ENCODE measurements around the gene RBM39.
A peak's percentile ranks its signal among the peaks of the same experiment; 100 is the strongest.
"Not testable (repeated sequence)": the region's sequence is repeated elsewhere in the genome, so short reads cannot be mapped to it uniquely, and the experiment has no call there.

RBM39 gene

DNA sequence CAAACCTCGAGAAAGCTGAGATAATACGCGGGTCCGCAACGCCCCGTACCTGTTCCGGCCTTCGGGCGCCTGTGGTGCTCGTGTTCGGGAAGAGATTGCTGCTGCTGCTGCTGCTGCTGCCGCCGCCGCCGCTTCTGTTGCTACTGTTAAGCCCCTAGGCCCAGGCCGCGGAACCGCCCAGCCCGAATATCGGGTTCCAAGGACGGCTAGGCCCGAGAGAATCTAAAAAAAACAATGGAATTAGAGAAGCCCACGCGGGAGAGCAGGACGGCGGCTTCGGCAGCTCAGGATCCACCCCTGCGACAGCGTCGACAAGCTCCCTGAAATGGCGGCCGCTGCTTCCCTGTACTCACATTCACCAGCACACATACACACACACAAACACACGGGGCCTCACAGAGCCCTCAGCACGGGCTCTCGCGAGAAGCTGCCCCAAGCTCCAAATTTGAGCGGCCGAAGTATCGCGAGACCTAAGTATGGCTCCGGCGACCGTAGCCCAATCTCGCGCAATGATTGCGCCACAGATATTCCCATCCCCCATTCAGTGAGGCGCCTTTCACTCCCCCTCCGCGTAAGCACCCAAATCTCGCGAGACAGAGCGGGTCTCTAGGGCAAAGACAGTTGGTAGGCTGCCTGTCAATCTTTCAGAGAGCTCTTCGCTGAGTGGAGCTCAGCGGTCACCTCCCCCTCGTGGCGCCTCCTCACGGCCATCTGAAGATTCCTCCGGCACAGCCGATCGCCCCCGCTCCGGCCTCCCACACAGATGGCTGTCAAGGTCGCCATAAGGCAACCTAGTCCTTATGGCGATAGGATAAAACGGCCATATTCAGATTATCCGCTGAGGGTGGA is at the start of gene RBM39:
Gene RBM39 (minus strand): TSS at position 369 of the 849 bp plus-strand sequence. CDS start 1,386 bp downstream, outside the sequence.
- peak; percentile 100 for DNase-seq (ENCODE audit: low read depth)

DNA sequence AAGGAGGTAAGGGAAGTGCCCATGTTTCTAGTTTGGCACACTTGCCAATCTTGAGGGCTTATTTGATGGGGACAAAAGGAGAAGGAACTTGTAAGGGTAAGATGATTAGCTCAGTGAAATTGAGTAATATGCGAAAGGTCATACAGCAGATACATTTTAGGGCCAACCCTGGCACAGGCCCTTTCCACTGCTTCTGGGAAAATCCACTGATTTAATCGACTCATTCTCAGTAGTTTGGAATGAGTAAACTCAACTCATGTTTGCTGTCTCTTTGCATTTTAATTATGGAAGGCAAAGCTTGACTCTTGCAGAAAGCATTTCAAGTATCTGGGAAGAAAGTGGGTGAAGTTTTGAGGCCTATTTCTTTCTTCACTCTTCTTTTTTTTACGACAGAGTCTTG is 49.8 kb upstream of the RBM39 start:
- DNase-seq (ENCODE audit: low read depth) = peak; percentile 98

DNA sequence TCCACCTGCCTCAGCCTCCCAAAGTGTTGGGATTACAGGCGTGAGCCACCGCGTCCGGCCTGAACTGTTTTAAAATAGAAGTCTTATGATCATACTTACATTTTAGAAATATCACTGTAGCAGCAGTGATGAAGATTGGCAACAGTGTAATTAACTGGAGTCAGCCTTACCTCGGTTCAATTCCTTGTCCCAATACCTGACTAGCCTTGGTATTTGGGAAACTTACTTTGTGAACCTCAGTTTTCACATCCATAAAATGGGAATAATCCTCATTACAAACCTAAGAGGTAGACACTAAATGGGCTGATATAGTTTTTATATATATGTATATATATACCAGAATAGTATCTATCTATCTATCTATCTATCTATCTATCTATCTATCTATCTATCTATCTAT is 49.0 kb upstream of the RBM39 start:
- DNase-seq (ENCODE audit: low read depth) = no peak

DNA sequence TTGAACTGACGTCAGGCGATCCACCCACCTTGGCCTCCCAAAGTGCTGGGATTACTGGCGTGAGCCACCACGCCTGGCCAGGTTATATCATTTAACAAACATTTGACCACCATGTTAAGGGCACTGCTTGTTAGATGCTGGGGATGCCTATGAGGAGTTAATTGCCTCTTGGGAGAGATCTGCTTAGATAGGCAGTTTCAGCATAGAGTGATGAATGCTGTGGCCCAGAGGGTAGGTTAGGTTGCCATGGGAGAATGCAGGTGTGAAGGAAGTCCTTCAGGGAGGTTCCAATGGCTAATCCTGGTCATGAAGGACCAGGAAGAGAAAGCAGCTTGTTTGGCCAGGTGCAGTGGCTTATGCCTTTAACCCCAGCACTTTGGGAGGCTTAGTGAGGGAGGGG is 46.7 kb upstream of the RBM39 start:
- no peak for DNase-seq (ENCODE audit: low read depth)

DNA sequence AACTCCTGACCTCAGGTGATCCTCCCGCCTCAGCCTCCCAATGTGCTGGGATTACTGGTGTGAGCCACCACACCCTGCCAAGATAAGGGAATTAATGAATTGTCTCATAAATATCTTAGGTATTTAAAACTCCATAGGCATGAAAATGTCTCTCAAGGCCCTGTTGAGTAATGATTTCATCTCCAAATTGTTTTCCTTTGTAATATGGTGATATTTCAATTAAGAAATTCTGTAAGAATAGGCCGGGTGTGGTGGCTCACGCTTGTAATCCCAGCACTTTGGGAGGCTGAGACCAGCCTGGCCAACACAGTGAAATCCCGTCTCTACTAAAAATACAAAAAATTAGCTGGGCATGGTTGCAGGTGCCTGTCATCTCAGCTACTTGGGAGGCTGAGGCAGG is 43.5 kb upstream of the RBM39 start:
- DNase-seq (ENCODE audit: low read depth) = peak; percentile 18

DNA sequence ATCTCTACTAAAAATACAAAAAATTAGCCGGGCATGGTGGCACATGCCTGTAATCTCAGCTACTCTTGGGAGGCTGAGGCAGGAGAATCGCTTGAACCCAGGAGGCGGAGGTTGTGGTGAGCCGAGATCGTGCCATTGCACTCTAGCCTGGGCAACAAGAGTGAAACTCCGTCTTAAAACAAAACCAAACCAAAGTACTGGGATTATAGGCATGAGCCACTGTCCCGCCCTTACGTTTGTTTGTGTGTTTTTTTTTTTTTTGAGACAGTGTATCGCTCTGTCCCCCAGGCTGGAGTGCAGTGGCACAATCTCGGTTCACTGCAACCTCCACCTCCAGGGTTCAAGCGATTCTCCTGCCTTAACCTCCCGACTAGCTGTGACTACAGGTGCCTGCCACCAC is 41.8 kb upstream of the RBM39 start:
- DNase-seq (ENCODE audit: low read depth) = not testable (repeated sequence)

DNA sequence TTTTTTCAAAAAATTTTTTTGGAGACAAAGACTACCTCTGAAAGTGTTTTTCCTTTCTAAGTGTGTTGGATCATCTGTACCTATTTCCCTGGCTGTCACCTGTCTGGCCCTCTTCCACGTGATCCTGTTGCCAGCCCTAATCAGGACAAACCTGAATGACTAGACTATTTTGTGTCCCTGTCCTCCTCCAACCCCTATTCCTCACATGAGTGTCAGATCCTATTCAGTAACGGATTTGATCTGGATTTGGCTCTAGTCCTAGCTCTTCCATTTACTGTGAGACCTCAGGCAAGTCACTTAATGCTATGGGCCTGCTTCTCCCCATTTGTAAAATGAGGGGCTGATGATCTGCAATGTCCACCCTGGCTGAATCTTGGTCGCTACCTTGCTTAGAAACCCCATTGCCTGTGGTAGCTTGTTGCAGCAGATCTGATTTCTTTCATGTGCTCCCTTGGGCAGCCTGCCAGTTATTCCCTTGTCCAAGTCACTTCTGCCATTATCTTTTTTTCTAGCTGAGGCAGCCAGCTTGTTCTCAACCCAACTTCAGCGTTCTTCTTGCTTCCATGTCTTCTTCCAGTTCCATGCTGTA is 34.5 kb upstream of the RBM39 start:
- DNase-seq (ENCODE audit: low read depth) = peak; percentile 54

DNA sequence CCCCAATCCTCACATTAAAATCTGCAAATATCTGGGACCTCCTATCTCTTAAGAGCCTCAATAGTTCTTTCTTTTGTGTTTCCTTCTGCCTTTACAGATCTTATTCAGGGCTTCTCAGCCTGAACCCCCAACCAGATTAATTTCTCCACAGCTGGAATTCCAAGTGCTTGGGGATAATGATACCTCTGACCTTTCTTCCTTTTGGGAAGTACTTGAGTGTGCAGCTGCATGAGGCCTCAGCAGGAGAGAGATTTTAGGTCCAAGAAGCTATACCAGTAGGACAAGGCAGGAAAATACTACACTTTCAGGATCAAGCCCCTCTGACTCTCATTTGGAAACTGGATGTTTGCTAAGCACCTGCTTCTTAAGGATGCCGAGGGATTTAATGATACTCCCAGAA is 32.3 kb upstream of the RBM39 start:
- DNase-seq (ENCODE audit: low read depth) = no peak

DNA sequence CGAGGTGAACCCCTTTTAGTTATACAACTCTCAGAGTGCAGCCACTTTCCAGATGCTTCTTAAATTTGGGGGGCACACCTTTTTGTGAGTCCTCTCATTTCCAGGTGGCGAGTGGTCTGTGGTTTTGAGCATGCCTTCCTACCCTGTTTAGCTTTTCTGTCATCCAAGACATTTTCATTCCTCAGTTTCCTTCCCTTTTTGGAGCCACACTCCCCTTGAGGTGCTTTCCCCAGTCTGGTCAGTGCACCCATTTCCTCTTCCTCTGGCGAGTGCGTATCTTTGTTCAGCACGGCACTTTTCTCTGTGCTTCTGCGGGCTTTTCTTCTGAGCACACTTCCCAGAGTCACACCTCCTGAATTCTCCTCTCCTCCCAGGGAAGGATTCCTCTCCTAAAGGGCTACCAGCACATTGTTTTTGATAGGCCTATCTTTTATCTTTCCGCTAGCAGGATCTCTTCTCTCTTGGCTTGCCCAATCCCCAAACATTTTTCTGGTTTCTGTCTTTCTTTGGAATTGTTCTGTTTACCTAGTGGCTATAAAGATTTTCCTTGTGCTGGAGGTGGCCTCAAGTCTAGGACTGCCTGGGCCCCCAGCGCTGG is 31.2 kb upstream of the RBM39 start:
- peak; percentile 52 for DNase-seq (ENCODE audit: low read depth)

DNA sequence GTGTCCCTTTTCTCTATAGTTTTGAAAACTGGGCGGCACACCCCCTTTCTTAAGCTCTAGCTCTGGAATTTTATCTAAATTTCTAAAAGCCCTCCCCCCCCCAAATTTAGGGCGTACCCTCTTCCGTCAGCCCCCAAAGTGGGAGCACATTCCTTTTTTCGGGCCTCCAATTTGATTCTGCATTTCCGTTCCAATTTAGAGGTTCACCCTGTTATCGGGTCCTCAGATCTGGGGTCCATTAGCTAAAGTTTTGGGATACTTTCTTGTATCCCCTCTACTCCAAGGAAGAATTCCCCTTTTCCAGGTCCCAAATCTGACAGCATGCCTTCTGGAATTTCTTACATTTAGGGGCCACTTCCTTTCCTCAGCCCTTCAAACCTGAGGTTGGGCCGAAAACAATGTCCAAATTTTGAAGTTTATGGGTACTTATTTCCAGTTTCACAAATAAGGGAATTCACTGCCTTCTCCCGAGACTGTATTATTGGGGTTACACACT is 30.6 kb upstream of the RBM39 start:
- DNase-seq (ENCODE audit: low read depth) = no peak

DNA sequence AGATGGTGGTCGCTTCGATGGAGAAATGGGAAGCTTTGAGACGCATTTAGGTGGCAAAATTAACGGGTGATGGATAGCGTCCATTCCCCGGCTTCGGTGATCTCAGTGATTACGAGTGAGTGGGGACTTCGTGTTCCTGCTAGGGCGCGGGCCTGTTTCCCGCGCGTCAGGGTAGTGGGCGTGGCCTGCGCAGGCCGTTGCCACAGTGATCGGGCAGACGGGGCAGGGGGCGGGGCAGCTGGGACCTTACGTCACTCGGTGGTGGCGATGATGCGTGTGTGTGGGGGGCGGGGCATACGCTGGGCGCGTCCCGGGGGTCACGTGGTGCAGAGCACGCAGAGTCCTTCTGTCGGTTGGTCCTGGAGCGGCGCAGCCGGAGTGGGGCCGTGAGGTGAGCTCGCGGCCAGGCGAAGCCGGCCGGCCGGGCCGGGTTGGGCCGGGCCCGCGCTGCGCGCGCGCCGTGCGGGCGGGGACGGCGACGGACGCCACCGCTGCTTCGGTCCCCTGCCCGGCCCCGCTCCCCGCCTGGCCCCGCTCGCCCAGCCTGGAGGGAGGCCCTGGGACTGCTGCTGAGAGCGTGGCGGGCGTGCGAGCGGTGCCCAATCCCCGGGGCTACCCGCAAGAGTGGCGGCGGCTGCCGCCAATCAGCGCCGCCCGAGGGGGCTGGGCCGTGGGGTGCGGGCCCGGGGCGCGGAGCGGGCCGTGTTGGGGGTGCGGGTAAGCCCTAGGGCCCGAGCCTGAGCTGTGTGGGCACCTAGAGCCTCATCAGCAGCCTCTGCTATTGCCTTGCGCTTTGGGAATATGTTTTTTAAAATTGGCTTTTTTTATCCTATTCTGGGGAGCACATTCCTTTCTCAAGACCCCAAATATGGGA is 29.9 kb upstream of the RBM39 start, which contains the start of gene PHF20:
Gene PHF20 (plus strand): TSS at position 327 of the 874 bp plus-strand sequence. CDS start 29,508 bp downstream, outside the sequence.
- DNase-seq (ENCODE audit: low read depth) = peak; percentile 96

DNA sequence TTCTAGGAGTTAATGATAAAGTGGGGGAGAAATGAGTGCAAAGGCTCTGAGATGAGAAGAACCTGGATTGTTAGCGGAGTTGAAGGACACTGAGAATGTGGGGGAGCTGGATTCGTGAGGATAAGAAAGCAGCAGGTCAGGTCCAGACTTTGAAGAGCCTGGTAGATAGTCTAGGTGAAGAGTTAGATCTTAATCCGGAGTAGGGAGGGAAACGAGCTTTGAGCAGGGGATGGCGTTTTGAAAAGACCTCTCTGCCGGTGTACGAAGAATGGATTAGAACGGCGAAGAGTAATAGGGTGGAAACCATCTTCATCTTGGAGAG is 29.3 kb upstream of the RBM39 start:
- DNase-seq (ENCODE audit: low read depth) = no peak

DNA sequence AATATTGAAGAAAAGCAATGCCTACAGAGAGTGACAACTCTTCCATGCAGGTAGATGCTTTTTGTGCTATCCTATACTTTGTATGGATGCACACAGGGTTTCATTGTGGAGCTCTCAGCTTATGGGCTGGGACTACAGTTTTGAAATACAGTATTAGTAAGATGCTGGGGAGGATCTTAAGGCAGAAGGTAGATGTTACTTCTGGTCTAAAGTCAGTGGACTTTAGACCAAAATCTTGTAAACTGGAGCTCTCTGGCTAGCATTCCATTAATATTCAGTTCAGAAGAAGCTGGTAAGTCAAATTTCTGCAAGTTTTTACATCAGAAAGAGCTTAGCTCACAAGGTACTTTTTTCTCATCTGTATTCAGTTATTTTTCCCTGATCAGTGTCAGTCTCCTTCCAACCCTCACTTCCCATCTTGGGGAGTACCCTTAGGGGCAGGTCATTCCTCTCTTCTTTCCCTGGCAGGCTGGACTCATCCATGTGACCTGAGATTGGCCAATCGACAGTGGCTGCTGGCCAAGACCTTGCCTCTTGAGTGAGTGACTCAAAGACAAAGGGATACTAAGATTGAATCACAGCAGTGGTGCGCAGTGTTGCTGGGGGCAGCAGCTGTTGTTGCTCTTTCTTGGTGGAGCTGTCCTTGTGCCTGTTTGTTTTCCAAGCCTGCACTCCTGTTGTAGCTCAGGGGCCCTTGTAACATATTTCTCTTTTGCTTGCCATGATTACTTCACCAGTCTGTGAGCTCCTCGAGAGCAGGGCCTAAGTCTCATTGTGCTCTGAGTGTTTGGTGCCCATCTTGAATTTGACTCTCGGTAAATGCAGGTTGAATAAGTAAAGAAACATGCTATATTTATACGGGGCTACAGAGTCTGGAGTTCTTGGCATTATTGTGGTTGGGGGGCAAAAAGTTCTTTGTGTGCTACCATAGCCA is 26.9 kb upstream of the RBM39 start:
- peak; percentile 97 for DNase-seq (ENCODE audit: low read depth)

DNA sequence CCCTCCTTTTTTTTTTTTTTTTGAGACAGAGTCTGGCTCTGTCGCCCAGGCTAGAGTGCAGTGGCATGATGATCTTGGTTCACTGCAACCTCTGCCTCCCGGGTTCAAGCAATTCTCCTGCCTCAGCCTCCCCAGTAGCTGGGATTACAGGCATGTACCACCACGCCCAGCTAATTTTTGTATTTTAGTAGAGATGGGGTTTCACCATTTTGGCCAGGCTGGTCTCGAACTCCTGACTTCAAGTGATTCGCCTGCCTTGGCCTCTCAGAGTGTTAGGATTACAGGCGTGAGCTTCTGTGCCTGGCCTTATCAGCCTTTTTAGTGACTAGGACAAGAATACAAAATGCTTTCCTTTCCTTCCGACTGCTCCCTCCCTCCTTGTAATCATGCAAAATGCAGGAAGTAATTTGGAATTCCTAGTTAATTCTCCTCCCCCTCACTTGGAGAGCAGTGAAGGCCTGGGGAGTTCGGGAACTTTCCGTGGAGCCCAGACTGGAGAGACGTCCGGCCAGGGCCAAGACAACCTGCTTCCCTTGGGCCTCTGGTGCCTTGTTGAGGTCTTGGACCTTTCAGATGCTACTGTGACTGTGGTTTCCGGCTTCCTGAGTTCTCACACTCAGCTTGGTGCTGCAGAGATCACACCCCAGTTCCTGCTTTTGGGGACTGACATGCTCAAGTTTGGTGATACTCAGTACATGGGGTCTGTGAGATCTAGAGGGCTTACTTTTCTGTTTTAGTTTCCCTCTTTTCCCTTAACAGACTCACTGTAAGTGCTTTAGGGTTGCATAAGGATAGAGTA is 25.8 kb upstream of the RBM39 start:
- peak; percentile 65 for DNase-seq (ENCODE audit: low read depth)

DNA sequence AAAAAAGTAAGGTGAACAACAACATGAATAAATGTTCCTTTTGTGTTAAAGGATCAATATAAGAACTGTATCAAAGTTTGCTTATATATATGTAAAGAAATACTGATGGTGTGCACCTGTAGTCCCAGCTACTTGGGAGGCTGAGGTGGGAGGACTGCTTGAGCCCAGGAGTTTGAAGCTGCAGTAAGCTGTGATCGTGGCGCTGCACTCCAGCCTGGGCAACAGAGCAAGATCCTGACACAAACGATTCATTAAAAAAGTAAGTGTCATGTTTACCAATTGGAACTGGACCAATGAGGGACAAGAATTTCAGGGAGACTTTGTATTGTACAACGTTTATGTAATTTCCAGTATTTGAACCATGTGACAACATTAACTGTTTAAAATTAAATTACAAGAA is 24.8 kb upstream of the RBM39 start:
- DNase-seq (ENCODE audit: low read depth) = no peak

DNA sequence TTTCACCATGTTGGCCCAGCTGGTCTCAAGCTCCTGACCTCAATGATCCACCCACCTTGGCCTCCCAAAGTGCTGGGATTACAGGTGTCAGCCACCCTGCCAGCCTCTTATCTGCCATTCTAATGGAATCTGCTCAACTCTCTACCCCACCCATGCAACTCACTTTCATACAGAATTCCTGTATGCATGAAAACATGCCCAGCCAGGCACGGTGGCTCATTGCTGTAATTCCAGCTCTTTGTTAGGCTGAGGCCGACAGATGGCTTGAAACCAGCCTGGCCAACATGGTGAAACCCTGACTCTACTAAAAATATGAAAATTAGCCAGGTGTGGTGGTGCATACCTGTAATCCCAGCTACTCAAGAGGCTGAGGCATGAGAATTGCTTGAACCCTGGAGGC is 22.9 kb upstream of the RBM39 start:
- not testable (repeated sequence) for DNase-seq (ENCODE audit: low read depth)

DNA sequence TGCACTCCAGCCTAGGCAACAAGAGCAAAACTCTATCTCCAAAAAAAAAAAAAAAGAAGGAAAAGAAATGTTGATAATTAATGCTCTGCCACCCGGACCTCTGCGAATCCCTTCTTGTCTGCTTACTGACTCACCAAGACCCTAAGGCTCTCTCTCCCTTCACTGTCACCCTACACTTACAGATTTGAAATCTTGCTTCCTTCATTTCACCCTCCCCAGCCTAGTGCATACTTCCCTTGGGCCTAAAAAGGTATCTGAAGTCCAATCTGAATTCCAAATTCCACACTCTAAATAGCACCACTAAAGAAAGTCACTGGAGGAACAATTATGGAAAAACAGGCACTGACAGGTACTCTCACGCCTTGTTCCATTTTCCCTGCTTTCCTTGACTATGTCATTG is 20.4 kb upstream of the RBM39 start:
- no peak for DNase-seq (ENCODE audit: low read depth)

DNA sequence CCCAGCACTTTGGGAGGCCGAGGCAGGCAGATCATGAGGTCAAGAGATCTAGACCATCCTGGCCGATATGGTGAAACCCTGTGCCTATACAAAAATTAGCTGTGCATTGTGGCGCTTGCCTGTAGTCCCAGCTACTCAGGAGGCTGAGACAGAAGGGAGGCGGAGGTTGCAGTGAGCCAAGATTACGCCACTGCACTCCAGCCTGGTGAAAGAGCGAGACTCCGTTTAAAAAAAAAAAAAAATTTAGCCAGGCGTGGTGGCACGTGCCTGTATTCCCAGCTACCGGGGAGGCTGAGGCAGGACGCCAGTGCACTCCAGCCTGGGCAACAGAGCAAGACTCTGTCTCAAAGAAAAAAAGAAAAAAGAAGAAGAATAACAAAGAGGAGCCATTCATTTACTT is 19.5 kb upstream of the RBM39 start:
- not testable (repeated sequence) for DNase-seq (ENCODE audit: low read depth)

DNA sequence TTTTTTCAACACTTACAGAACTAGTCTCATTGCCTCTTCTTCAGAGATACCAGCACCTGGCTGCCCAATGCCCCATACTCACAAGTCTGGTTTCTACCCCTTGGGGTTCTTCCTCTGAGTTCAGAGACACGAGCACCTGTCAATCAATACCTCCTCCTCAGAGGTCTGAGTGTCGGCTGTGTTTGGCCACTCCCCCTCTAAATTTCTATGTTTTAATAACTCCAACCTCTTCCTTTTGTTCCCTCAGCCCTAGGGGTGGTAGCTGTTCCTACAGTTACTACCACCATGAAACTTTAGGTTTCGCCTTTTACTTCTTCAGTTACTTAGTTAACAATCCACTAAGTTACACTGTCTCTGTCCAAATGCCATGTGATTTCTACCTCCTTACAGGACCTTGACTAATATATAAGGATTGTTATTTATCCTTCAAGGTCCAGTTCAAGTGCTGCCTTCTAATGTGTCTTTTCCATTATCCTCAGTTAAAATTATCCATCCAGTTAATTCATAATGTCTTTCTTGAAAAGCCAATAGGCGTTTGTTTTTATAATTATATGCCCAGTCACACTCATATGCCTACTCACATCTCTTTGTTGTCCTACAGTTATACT is 15.1 kb upstream of the RBM39 start:
- DNase-seq (ENCODE audit: low read depth) = peak; percentile 54

DNA sequence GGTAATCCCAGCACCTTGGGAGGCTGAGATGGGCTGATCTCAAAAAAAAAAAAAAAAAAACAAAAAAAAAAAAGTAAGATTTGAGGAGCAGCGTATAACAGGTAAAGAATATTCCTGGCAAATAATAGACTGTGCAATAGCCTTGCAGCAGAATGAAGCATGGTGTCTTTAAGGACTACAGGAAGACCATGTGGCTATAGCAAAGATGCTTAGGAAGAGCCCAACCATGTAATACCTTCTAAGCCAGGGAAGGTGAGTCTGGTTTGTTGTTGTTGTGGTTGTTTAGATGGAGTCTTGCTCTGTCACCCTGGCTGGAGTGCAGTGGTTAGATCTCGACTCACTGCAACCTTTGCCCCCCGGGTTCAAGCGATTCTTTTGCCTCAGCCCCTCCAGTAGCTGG is 14.3 kb upstream of the RBM39 start:
- no peak for DNase-seq (ENCODE audit: low read depth)

All from EH (cell line).